GM18502 (cell line): Measurements from ENCODE around the gene ASAP3.

Experiments used
- ATAC-seq: cut with Tn5 transposase; IDR thresholded peaks from one replicate; pipeline ENCODE4 v1.9.1; 2021; ENCODE audit warnings: mild to moderate bottlenecking; ENCODE audit not compliant: unreplicated experiment, poor library complexity

Gene ASAP3

DNA sequence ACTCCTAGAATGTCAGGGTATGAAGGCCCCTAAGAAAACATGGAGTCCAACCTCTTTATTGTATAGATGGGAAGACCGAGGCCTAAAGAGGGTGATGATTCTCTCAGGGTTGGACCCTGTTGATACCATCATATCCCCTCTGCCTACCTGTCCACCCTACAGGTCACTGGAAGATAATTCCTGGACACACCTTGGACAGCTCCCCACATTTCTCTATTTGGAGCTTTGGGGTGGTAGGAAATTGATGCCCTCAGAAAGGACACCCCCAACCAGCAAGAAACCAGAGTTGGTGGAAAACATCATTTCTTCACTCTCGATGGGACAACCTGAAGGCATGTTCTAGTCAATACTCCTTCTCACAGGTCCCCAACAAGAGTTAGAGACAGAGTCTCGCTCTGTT is 56.4 kb downstream of the ASAP3 start:
- ATAC-seq: no peak

DNA sequence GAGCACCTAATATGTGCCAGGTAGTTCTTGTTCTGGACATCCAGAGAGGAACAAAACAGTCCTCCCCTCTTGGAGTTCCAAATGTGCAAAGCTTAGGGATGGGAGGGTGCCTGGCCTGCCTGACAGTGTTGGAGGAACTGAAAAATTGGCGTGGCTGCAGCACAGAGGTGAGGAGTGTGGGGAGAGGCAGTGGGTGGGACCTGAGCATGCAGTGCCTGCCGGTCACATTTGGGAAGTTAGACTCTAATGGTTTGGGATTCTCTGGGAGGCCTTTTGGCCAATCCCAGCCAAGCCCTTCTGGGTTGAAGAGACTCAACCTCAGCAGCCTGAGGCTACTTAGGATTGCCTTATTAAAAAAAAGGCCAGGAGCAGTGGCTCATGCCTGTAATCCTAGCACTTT is 57.2 kb downstream of the ASAP3 start:
- no peak for ATAC-seq

DNA sequence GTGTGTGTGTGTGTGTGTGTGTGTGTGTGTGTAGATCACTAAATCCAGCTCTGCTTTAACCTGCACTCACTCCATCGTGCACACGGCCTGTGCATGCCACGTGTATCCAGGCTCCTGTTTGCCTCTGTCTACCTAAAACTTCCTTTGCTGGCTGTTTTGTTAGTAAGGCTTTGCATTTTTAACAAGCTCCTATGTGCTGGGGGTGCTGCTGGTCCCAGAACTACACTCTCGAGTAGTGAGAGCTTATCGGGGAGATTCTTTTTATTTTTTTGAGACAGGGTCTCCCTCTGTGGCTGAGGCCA is 58.8 kb downstream of the ASAP3 start:
- ATAC-seq: no peak

DNA sequence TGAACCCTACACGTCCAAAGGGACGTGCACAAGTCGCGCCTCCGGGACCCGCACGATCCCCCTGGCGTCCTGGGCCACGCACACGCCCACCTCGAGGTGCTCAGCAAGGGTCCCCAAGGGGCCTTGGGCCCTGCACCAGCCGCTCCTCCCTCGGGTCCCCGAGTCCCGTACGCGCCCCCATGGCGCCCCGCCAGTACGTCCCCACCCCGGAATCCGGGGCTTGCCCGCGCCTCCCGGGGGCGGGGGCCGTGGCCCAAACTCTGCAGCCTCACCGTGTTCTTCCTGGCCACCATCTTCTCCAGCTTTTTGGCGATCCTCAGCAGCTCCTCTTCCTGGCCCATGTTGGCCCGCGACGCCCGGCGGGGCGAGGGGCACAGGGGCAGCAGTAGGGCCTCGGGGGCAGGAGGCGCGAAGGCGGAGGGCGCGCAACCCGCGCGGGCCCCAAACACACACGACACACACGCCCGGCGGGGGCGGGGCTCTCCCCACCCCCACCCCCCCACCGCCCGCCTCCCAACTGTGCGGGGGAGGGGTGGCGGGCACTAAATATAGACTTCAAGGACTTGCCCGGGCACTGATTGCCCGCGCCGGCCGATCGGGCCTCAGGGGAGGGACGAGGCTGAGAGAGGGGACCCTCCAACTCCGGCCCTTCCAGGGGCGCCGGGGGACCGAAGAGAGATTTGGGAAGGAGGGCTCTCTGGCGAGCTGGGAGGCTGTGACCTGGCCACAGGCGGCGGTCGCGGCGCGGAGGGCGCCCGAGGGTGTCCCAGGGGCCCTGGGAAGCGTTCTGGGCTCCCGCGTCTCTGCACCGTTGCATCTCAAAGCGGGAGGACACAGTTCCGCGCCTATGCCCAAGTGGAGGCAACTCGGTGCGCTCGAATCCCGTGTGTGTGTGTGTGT is 59.4 kb downstream of the ASAP3 start, which contains the start of gene TCEA3:
Gene TCEA3 (minus strand): TSS at position 456 of the 900 bp plus-strand sequence. CDS start 115 bp downstream, at position 341.
- ATAC-seq: no peak

DNA sequence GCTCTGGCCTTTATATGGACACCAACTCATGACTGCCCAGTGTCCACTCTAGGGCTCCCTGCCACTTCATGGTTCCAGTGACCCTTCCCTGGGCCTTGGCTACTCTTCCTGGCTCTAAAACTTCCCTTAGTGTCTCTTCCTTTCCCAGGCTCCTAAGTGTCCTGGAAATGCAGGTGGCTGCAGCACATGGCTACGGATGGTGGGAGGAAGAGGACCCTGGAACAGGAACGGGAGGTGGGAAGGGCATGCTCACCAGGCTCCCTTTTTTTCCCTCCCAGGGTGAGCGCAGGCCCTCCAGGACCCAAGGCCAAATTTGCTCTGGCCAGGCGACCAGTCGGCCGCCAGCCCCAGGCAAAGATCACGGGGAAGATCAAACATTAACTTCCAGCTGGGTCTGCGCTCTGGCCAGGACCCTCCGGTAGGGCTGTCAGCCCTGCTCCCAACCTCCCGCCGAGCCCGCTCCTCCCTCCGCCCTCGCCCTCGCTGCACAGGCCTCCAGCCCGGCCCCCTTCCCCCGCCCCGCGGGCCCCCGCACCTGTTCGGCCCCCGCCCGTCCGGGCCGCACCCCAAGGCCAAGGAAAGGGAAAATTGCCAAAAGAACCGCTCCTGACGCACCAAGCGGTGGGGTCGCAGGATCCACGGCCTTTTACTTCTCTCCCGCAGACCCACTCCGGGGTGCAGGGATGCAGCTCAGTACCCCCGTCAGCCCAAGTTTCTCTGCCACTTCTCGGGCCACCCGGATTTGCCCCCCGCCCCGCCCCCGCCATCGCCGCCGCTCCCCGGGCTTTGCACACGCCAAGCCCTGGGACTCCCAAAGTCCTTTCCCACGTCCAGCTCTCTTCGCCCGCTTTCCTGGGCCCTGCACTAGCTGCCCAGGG is 60.3 kb downstream of the ASAP3 start:
- no peak for ATAC-seq

DNA sequence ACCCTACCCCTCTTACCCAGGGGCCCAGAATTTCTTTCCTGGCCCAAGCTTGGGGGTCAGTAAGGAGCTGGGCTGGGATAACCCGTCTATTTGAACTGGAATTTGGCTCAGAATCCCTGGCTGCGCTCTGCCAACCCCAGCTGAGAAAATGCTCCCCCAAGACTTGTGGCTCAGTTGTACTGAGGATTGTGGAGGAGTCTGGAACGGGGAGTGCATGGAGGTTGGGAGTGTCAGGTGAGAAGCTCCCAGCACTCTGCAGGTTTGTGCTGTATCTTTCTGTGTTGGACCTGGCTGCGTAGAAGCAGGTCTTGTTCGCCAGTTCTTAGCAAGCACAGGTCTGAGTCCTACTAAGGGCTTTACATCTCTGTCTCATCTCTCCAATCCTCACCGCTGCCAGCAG is 61.0 kb downstream of the ASAP3 start:
- no peak for ATAC-seq

DNA sequence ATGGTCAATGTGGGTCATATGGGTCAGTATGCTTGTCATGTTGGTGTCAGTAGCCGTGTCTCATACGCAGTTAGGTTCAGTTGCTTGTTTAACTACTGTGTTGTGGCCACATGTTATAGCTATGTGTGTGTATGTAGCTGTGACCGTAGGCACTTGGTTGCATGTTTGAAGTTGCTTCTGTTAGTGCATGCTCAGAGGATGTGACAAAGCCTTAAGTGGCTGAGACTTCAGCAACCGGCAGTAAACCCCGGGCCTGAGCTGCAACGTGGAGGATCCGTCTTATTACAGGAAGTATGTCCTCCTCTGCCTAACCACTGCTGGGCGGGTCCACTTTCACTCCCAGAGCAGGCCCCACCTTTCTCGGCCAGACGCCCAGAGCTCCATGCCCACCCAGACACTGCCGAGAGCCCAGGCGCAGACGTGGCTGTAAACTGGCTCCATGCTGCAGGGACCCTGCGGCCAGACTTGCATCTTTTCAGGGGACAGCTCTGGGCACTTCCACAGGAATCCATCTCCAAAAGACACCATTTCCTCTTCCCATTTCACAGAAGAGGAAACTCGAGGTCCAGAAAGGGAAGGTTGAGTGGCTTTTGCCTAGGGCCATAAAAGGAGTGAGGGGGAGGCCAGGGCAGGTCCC is 61.6 kb downstream of the ASAP3 start:
- no peak for ATAC-seq

DNA sequence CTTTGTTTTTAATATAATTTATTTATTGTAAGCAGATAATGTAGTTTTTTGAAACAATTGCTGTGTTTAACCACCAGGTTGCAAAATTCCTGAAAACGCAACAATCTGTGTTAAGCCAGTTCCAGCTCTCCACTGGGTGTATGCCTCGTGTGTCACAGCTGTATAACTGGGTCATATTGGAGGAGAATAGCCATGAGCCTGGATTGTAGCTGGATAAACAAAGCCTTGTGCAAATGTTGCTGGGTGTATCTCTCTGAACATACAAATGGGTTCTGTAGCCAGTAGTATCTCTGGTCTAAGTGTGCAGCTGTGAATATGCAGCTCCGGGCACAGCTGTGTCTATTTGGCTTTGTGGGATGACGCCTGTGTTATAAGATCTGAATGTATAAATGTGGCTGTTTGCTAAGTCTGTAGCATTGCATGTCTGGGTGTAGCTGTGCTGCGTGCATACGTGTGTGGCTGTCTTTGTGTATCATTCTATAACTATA is 62.2 kb downstream of the ASAP3 start:
- no peak for ATAC-seq

DNA sequence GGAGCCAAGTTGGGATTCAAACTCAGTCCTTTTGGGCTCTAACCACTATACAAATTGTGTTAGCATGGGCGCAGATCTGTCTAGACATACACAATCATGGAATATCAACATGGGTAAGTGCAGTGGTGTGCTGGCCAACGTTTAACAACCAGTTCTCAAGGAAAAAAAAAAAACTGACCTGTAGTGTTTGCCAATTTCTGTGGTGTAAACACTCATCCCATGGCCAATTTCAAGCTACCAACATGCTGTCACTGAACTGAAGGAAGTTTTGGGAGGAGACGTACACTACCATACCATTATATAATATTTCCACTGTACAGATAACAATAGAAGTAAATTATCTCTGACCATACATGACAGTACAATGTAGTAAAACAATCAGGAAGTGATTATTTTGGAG is 62.6 kb downstream of the ASAP3 start:
- no peak for ATAC-seq

DNA sequence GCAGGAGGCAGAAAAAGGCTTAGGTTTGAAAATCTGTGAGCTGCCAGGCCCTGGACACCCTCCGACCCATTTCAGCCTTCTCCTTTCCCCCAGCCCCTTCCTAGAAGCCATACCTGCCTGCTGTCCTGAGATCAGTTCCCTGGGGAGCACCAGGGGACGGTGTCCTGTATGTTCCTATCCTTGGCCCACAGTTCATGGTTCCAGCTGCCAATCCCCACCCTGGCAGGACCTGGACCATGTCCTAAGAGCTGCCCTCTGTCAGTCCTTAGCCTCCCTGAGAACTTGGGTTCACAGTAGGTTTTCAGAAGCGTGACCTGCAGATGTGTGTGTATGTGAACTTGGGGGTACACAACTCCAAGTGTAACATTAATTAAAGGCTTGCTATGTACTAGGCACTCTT is 63.2 kb downstream of the ASAP3 start:
- no peak for ATAC-seq

DNA sequence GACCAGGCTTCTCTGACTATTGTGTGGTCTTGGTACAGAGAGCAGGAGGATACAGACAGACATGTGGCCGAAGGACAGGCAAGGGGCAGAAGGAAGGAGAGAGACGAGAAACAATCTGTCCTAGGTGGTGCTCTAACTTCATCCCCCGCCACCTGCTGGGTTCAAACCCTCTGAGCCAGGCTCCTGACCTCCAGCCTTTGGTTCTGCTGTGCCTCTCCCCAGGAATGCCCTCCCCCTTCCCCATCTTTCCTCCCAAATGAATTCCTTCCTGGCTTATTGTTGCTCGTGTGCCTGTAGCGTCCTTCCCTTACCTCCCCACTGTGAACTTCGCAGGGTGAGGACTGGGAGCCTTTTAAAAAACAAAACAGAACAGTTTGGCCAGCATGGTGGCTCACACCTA is 64.8 kb downstream of the ASAP3 start:
- no peak for ATAC-seq

DNA sequence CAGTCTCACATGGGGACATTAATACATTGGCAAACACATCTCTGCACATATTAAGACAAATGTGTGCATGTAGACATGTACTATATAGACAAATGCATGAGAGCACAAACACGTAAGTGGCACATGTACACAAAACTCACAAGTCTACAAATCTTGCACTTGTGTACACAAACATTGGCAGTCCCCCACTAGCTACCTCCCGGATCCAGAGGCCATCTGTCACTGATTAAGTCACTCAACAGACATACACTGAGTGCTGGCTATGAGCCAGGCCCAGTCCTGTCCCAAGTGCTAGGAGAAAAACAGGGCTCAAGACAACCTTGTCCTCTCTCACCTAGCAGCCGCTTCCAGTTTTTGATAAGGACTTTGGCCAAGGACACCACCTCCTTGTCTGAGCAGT is 66.4 kb downstream of the ASAP3 start:
- ATAC-seq: no peak

DNA sequence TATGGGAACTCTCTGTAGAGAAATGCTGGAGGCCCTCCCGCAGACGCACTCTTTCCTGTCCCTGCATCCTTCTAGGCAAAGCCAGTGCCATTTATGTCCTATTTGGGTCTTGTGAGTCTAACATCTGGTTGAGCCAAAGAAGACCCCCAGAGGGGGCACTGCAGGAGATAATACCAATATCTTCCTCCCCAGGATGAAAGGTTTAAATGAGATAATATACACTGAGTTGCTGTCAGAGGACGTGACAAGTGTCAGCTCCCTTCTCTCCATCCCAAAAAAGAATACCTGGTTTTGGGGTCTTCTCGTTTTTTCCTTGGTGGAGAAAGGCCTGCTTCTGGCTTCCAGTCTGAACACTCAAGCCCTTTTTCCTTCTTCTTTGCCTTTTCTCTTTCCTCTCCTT is 67.0 kb downstream of the ASAP3 start:
- ATAC-seq: no peak

DNA sequence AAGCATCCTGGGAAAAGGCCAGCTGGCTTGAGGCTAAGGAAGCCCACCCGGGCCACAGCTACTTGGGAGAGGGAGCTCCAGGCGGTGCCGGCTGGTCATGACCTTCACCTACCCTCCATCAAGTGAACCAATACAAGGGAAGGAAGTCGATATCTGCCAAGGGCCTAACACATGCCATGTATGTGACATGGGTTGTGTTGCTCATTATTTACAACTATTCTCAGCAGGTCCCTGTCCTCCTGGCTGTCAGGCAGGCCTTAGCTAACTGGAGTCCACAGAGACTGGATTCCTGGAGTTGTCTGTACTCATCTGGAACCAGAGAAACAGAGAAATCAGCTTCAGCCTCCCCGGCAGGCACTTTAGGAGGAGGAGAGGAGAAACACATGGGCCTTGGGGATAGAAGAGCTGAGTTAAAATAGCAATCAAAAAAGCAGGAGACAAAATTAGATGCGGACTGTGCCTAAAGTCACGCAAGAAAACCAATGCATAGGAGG is 75.1 kb downstream of the ASAP3 start:
- no peak for ATAC-seq

DNA sequence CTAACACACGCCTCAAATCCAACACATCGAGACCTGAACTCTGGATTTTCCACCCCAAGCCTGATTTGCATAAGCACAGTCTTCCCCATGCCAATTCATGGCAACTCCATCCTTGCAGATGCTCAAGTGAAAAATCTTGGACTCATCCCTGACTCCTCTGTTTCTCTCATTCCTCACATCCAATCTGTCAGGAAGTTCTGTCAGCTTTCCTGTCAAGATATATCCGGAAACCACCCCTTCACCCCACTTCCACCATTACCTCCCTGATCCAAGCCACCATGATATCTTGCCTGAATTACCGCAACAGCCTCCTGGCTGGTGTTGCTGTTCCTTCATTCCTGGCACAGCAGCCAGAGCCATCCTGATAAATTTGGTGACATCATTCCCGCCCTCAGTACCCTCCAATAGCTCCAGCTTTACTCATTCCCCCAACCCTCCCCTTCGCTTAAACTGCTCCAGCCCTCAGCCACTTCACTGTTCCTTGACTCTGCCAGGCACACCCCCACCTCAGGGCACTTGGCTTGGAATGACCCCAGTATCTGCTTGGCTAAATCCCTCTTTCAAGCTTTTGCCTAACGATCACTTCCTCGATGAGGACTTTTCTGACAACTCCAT is 76.9 kb downstream of the ASAP3 start:
- no peak for ATAC-seq

DNA sequence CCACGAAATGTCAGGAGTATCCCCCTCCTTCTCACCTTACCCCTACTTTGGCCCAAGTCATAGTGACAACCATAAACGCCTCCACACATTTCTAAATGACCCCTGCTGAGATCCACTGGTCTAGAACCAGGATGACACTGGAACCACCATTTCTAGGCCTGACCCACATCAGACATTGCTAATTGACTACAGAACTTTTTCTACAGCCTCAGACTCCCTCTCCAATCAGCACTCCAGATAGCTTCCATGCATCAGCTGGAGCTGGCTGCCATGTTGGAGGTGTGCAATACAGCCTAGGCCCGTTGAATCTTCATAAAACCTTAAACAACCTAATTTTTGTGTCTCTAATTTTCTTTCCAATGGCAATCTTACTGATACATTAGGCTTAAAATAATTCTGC is 78.0 kb downstream of the ASAP3 start:
- no peak for ATAC-seq

DNA sequence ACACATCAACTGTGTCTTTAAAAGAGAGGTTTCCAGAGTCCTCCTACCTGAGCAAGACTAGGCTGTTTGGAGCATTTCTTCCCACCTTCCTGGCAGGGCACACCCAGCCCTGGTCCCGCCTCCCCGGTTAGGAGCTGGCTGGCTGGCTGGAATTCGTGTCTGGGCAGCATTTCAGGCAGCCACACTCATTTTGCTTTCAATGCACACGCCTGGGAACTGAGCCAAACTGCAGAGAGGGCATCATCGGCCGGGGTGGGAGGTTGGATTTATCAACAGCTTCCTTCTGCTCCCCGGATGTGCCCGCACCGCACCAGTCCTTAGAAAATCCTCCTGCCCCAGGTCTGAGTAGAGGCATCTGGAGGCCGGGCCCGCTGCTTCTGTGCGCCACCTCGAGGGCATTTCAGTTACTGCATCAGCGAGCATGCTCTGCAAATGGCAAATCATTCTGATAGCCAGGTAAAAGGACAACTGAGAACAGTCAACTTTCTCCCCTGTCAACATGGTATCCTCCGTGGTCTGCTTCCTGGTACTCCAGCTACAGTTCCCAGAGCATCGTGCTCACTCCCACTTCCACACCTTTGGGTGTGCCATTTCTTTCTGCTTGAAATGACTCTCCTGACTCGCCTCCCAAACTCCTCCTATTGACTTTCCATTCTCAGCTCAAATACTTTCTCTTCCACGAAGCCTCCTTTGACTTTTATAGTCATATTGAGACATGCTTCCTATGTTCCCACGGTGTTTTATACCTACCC is 80.1 kb downstream of the ASAP3 start:
- ATAC-seq: no peak

DNA sequence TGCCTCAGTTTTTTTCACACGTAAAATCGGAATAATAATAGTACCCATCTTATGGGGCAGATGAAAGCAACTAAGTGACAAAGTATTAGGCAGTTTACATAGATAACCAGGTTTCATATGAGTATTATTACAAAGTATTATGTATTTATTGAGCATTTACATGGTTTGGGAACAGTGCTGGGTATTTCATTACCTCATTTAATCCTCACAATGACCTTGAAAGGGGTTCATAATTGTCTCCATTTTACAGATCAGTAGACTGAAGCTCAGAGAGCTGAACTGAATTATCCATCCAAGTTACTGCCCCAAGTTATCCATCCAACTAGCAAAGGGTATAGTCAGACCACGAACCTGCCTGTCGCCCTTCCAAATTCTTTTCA is 80.6 kb downstream of the ASAP3 start:
- no peak for ATAC-seq

DNA sequence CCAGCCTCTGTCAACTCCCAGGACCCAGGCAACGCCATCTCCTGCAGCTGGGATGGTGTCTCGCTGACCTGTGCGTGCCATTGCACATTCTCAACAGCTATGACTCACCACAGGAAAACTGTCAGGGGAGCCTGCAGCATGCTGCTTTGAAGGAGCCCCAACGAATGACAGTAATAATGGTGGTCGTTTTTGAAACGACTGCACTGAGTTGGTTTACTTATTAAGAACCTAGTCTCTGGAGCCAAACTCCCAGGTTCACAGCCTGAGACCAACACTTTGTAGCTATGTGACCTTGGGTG is 81.0 kb downstream of the ASAP3 start:
- no peak for ATAC-seq
